ENCODE data around the gene SIK3. TPM values are rescaled to one million over a fixed set of nuclear protein-coding genes. Genes with fewer than 3 reads are reported as not detected.

The SIK3 gene
- total and polyA plus RNA-seq, 2 donors (not counting 3 experiments of a cell fraction or from before 2014, with no cell fraction given): 10.3 to 21.3 TPM

GRCh38 chr11:116864531-116864930, 233.7 kb downstream of the SIK3 start:
- peaks cover 10% of the 10 kb centered on the region for H3K4me1 ChIP-seq (ENCODE audit: control insufficient read depth, extremely low read depth, insufficient read depth, low read length)
- CTCF ChIA-PET: interaction anchor here (1.5 kb wide), 1 partner anchor 12 kb away, joined by 5 read pairs; no protein-coding TSS in a partner anchor
- peaks cover 2 to 10% of the 10 kb centered on the region in 2 experiments for H3K36me3 ChIP-seq (ENCODE audit: control insufficient read depth in 2 of 2, extremely low read depth in 1 of 2, insufficient read depth in 2 of 2, low read length in 2 of 2)
- TF ChIP-seq CTCF (IDR thresholded peaks at IDR 0.05; ENCODE audit: extremely low read depth in 1 of 2, insufficient read depth in 1 of 2, low read depth in 1 of 2, low read length in 2 of 2) (no peak), POLR2A (IDR thresholded peaks at IDR 0.05; ENCODE audit: low read depth, low read length) (no peak), MAX (IDR thresholded peaks at IDR 0.05; ENCODE audit: insufficient read depth, insufficient read length) (no peak), JUN (IDR thresholded peaks at IDR 0.05; ENCODE audit: borderline replicate concordance, insufficient read depth, insufficient read length, low read depth) (no peak)
- DNase-seq (ENCODE audit: low read depth, low spot score) (no peak), FAIRE-seq (no peak)
- no peaks in the 10 kb centered on the region for H3K9me1 ChIP-seq (replicated peaks; ENCODE audit: control insufficient read depth, extremely low read depth, insufficient read depth, low read length)
- BruUV-seq (replicated peaks): no TSS peak
- H3K9me3 ChIP-seq (replicated peaks; ENCODE audit: control insufficient read depth, insufficient read depth, low read length): no peaks in the 10 kb centered on the region
- H3K4me3 ChIP-seq (replicated peaks in 1 of 3; ENCODE audit: insufficient read depth in 1 of 3, low read depth in 1 of 3, low read length in 3 of 3): no peak overlapping the region
- no peak overlapping the region for H3K4me2 ChIP-seq (ENCODE audit: insufficient read depth, low read length)
- H3K27ac ChIP-seq (ENCODE audit: insufficient read depth, low read depth, low read length): no peak overlapping the region
- no peaks in the 10 kb centered on the region for H3K27me3 ChIP-seq (ENCODE audit: control insufficient read depth in 2 of 2, insufficient read depth in 2 of 2, low read length in 2 of 2)
- H2AFZ ChIP-seq (ENCODE audit: low read depth, low read length): no peak overlapping the region
- intact Hi-C loops (cut with micrococcal nuclease): no loop called here
- POLR2A ChIA-PET: no interaction called here
- H3K9ac ChIP-seq (replicated peaks; ENCODE audit: extremely low read depth, insufficient read depth, low read length): no peak overlapping the region
- no peaks in the 10 kb centered on the region for H4K20me1 ChIP-seq (replicated peaks; ENCODE audit: control insufficient read depth, extremely low read depth, insufficient read depth, low read length)
- no peaks in the 10 kb centered on the region for H3K79me2 ChIP-seq (ENCODE audit: control insufficient read depth, insufficient read depth, low read length)
- dilution Hi-C loops (cut with MboI; ENCODE audit: extremely low pct_ligation_motif_present, low sequenced_read_pairs): no loop called here

- H3K36me3 ChIP-seq (ENCODE audit: control insufficient read depth in 2 of 2, extremely low read depth in 1 of 2, insufficient read depth in 2 of 2, low read length in 2 of 2): peaks cover 2 to 22% of the 10 kb centered on the region in 2 experiments
- intact Hi-C loops (cut with micrococcal nuclease): no loop called here
- H2AFZ ChIP-seq (ENCODE audit: low read depth, low read length): no peak overlapping the region
- no peak overlapping the region for H3K4me2 ChIP-seq (ENCODE audit: insufficient read depth, low read length)
- no peaks in the 10 kb centered on the region for H4K20me1 ChIP-seq (replicated peaks; ENCODE audit: control insufficient read depth, extremely low read depth, insufficient read depth, low read length)
- no peak for DNase-seq (ENCODE audit: low read depth, low spot score)
- ChIA-PET POLR2A (no interaction called here), CTCF (interaction anchor here (0.7 to 1.8 kb wide), 3 partner anchors 10 to 54 kb away, joined by 3 to 8 read pairs (median 4); no protein-coding TSS in a partner anchor)
- no peaks in the 10 kb centered on the region for H3K79me2 ChIP-seq (ENCODE audit: control insufficient read depth, insufficient read depth, low read length)
- H3K9me3 ChIP-seq (replicated peaks; ENCODE audit: control insufficient read depth, insufficient read depth, low read length): no peaks in the 10 kb centered on the region
- H3K9ac ChIP-seq (replicated peaks; ENCODE audit: extremely low read depth, insufficient read depth, low read length): no peak overlapping the region
- no peak for FAIRE-seq
- no peaks in the 10 kb centered on the region for H3K27me3 ChIP-seq (ENCODE audit: control insufficient read depth in 2 of 2, insufficient read depth in 2 of 2, low read length in 2 of 2)
- peaks cover 10% of the 10 kb centered on the region for H3K4me1 ChIP-seq (ENCODE audit: control insufficient read depth, extremely low read depth, insufficient read depth, low read length)
- dilution Hi-C loops (cut with MboI; ENCODE audit: extremely low pct_ligation_motif_present, low sequenced_read_pairs): no loop called here
- no peak overlapping the region for H3K27ac ChIP-seq (ENCODE audit: insufficient read depth, low read depth, low read length)
- TF ChIP-seq POLR2AphosphoS5 (IDR thresholded peaks at IDR 0.05; ENCODE audit: insufficient read depth, low read depth, low read length) (no peak), GATA2 (IDR thresholded peaks at IDR 0.05; ENCODE audit: insufficient read depth, insufficient read length, low read depth, low read length) (no peak)
- no peaks in the 10 kb centered on the region for H3K9me1 ChIP-seq (replicated peaks; ENCODE audit: control insufficient read depth, extremely low read depth, insufficient read depth, low read length)
- BruUV-seq (replicated peaks): no TSS peak
- no peak overlapping the region for H3K4me3 ChIP-seq (replicated peaks in 1 of 3; ENCODE audit: insufficient read depth in 1 of 3, low read depth in 1 of 3, low read length in 3 of 3)
These were observed 235.3 kb downstream of the SIK3 start for GRCh38 chr11:116862951-116863350.

Data from endothelial cell of umbilical vein (primary cell).